AG09319 (cell line): ENCODE data around the gene ALDH1L1.

Source experiments
- DNase-seq: peaks from one replicate; pipeline ENCODE4 v3.0.0-alpha.2; 2010; ENCODE audit warnings: low read depth; ENCODE audit errors: extremely low read depth
- TF ChIP-seq, protein P1 (sequence below): IDR thresholded peaks from 2 replicates; pipeline ENCODE4 v1.5.1; 2011; ENCODE audit warnings: low read depth, mild to moderate bottlenecking, inconsistent platforms, low read length, moderate library complexity

The ALDH1L1 gene

DNA sequence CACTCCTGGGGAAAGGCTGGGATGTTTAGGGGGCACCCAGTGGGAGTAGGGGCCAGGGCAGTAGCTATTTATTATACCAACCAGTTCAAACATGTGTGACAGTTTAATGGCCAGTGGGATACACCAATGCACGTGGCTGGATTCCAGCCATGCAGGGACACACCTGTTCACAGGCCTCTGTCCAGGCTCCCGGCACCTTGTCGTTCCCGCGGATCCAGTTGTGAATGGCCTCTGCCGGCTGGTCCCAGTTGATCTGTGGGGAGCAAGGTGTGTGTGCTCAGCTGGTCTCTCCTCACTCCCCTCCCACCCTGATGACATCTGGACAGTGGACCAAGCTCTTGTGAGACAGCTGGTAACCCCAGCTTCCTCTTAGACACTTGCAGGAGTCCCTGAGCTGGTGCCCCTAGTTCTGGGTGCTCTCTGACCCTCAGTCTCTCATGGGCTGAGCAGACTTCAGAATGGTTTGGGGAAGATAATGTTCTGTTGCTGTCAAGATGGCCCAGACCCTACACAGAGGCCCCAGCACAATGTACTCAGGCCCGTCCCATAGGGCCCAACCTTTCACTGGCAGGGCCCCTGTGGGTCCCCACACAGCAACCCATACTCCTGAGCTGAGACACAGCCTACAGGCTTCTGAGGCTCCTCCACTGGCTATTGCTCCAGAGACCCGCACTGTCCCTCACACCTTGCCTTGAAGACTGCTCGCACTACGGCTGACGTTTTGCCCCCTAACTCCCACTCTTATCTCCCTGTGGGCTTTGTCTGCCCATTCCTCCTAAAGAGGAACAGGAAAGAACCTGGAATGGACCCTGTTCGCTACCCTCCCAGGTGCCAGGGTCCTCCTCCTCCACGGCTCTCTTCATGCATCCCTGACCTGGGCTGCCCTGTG lies 25.8 kb downstream of the ALDH1L1 start:
- TF ChIP-seq, protein P1, sequence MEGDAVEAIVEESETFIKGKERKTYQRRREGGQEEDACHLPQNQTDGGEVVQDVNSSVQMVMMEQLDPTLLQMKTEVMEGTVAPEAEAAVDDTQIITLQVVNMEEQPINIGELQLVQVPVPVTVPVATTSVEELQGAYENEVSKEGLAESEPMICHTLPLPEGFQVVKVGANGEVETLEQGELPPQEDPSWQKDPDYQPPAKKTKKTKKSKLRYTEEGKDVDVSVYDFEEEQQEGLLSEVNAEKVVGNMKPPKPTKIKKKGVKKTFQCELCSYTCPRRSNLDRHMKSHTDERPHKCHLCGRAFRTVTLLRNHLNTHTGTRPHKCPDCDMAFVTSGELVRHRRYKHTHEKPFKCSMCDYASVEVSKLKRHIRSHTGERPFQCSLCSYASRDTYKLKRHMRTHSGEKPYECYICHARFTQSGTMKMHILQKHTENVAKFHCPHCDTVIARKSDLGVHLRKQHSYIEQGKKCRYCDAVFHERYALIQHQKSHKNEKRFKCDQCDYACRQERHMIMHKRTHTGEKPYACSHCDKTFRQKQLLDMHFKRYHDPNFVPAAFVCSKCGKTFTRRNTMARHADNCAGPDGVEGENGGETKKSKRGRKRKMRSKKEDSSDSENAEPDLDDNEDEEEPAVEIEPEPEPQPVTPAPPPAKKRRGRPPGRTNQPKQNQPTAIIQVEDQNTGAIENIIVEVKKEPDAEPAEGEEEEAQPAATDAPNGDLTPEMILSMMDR, result no peak
- no peak for DNase-seq

DNA sequence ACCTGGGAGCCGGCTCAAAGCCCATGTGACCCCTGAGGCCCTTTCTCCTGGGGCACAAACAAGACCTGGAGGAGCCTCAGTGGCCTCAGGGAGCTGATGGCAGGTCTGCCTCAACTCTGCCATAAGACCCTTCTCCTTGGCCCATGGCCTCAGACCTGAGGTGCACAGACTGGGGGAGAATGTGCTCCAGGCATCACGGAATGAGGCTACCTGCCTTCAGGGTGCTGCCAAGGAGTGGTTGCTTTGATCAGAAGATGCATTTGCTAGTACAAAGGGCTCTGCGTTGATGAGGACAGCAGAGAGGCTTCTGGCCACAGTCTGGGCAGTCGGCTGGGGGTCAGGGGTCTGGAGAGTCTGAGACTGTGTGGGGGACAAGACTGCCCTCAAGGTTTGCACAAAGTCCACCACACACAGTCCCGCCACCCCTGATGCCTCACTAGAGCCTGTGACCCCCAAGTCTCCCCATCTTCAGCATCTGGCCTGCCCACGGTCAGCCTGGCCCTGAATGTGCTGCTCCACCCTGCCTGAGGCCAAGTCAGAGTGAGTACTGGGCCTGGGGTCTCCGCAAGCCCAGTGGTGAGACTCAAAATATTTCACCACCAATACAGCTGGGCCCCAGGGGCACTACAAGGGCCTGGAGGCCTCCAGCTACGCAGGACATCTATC lies 26.6 kb downstream of the ALDH1L1 start:
- TF ChIP-seq, protein P1, result no peak
- no peak for DNase-seq

DNA sequence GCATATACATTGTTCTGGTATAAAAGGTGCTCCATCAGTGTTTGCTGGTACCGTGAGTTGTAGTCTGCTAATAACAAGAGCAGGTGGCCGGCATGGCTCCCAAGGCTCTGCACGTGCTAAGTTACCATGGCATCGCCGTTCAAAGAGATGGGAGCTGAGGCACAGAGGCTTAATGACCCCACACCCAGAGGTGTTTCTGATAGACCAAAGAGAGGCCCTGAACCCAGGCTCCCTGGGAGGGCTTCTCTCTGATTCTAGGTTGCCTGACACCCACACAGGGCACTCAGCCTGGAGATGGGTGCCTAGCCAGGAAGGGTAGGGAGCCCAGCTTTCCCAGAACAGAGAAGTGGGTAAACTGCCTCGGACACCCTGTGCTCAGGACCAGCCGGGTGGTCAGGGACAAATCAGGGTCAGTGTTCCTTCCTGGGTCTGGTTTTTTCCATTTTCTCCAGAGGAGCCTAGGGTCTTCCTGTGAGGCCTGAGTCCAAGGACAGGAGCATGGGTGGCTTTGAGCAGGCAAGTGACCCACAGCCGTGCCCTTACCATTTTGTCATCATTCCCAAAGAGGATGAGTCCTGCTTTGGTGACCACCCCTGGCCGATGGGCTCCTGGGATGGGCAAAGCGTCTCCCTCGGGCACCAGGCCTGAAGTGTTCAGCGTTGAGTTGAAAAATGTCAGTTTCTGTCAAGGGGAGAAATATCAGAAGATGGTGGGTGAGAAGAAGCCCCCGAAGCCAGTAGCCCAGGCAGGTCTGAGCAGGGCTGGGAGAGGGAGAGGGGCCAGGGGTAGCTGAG lies 27.3 kb downstream of the ALDH1L1 start:
- DNase-seq, result no peak
- TF ChIP-seq, protein P1, result no peak

DNA sequence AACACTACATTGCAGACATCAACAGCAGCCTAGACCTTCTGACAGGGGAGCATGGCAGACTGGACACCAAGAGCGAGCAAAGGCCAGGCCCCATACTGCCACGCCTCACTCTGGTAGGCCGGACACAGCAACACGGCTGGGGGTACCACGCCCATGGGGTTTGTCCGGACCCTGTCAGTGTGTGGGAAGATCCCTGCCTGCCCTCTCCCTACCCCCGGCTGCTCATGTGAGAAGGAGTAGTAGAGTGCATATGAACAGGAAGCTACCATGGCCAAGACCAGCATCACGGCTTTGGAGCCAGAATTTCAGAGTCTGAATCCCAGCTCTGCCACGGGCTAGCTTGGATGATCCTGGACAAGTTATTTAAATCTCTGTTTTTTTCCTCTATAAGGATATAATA lies 27.9 kb downstream of the ALDH1L1 start:
- DNase-seq, result no peak
- TF ChIP-seq, protein P1, result no peak

DNA sequence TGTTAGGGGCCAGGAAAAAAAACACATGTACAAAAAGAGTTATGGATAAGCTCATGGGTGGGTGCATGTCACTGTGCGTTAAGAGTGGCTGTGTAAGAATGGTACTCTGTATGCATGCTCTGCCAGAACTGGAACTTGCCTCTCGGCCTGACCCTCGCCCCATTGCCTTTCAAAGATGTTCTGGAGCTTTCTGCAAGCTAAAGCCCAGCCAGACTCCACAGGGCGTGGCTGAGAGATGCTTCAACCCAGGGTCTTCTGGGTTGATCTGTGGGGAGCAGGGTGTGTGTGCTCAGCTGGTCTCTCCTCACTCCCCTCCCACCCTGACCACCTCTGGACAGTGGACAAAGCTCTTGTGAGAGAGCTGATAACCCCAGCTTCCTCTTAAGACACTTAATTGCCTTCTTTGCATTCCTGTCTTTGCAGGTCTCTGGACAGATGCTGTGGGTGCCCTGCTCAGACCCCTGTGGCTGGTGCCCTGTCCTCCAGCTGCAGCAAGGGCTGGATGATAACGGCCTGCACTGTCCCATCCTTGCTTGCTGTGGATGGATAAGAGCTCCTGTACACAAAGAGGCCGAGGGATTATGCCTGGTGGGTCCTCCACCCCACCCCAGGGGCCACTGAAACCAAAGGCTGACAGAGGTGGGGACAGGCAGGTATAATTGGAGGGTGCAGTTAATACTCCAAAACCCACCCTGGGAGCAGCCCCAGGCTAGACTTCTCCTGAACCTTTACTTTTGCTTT lies 28.7 kb downstream of the ALDH1L1 start:
- no peak for DNase-seq
- TF ChIP-seq, protein P1, result no peak

DNA sequence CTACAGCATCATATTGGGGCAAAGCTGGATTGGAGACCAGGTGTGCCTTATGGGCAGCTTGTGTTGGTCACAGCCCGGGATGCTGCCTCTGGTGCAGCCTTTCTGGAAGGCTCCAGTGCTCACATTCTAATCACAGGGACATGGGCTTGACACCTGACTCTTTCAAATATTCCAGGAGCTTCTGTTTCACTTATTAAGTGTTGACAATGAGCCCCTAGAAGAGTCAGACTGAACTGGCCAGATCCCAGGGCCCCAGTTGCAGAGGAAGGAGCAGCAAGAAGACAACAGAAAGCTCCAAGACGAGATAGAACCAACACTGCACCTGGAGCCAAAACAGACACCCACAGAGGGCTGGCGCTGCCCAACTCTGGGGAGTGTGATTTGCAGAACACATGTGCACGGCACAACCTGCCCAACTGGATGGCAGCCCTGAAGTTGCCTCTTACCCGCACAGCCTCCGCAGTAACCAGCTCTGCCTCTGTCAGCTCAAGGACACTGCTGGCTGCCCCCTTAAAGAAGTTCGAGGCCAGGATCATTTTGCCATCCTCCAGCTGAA lies 30.3 kb downstream of the ALDH1L1 start:
- DNase-seq, result no peak
- TF ChIP-seq, protein P1, result no peak
